HepG2 (cell line): ENCODE results near the gene MRPS10. TPM values are rescaled to one million over a fixed set of nuclear protein-coding genes. Genes with fewer than 3 reads are reported as not detected.
A peak's percentile ranks its signal among the peaks of the same experiment; 100 is the strongest.

Experiments used
- ATAC-seq: fragments of 200-7000 bp; cut with Tn5 transposase; 3 replicates; pipeline ENCODE4 v1.9.1; 2020; ENCODE audit warnings: mild to moderate bottlenecking, moderate library complexity
- BruUV-seq: library from RNA; stranded (reverse); fragments of 400-500 nt; replicated peaks from 2 replicates; lab custom pipeline; 2021; lab: Mats Ljungman, UMichigan
- CTCF ChIA-PET: fragments of 300-600 bp; formaldehyde crosslinking; extraction: SDS; loops from one replicate; lab custom pipeline; 2021; ENCODE audit warnings: low total read pairs, inconsistent platforms, low intra/inter-chr PET ratio; lab: Yijun Ruan, JAX
- POLR2A ChIA-PET: fragments of 350-600 bp; sonication (Branson Sonifier 250); formaldehyde crosslinking; loops from one replicate; lab custom pipeline; 2020; ENCODE audit warnings: antibody characterized with exemption, inconsistent platforms; lab: Yijun Ruan, JAX
- DNase-seq: peaks from one replicate; pipeline ENCODE4 v3.0.0-alpha.2; 2015; ENCODE audit warnings: low spot score
- FAIRE-seq: peaks from 3 replicates; lab custom pipeline; 2011; peaks lifted over from hg19 to GRCh38; lab: Jason Lieb, UNC
- H2AFZ ChIP-seq: one replicate; pipeline ENCODE4 v1.6.1; 2011; ENCODE audit warnings: low read length, inconsistent platforms
- H3K27ac ChIP-seq: fragments of 300-600 bp; 3 replicates; pipeline ENCODE4 v1.8.0; 2011; ENCODE audit warnings: mixed run types, mild to moderate bottlenecking, mixed read lengths, low read length, inconsistent platforms; ENCODE audit not compliant: insufficient read depth; ENCODE audit errors: extremely low read length
- H3K27me3 ChIP-seq, 2 experiments: fragments of 200-600 bp in 1 of 2; 2 replicates in 1 of 2; 3 replicates in 1 of 2; pipeline versions ENCODE4 v1.6.0 to v1.8.0; 2011; ENCODE audit warnings: low read length in 2 of 2, mild to moderate bottlenecking in 2 of 2, moderate library complexity in 2 of 2, inconsistent platforms in 1 of 2; ENCODE audit not compliant: insufficient read depth in 2 of 2, control insufficient read depth in 1 of 2
- H3K36me3 ChIP-seq, 2 experiments: fragments of 200-600 bp in 1 of 2; replicated peaks in 1 of 2; 2 replicates in 1 of 2; 3 replicates in 1 of 2; pipeline versions ENCODE4 v1.5.1 to v1.8.0; 2011; ENCODE audit warnings: low read length in 2 of 2, inconsistent platforms in 1 of 2; ENCODE audit not compliant: insufficient read depth in 2 of 2, control insufficient read depth in 1 of 2
- H3K4me1 ChIP-seq: 2 replicates; pipeline ENCODE4 v1.5.1; 2012; ENCODE audit warnings: low read length, inconsistent platforms; ENCODE audit not compliant: insufficient read depth
- H3K4me2 ChIP-seq: 2 replicates; pipeline ENCODE4 v1.6.0; 2011; ENCODE audit warnings: low read depth, low read length, inconsistent platforms
- H3K4me3 ChIP-seq, 3 experiments: fragments of 200-600 bp in 1 of 3; sonication (generic), shearing (Covaris generic) in 1 of 3; replicated peaks in 1 of 3; 2 replicates each; pipeline ENCODE4 v1.5.1; 2011 to 2016; ENCODE audit warnings: low read length in 3 of 3, inconsistent platforms in 2 of 3, low read depth in 2 of 3, mild to moderate bottlenecking in 2 of 3, control low read depth in 1 of 3, mixed read lengths in 1 of 3; ENCODE audit not compliant: insufficient read depth in 1 of 3
- H3K79me2 ChIP-seq: one replicate; pipeline ENCODE4 v1.6.1; 2011; ENCODE audit warnings: low read length, inconsistent platforms; ENCODE audit not compliant: insufficient read depth
- H3K9ac ChIP-seq: 2 replicates; pipeline ENCODE4 v1.6.0; 2011; ENCODE audit warnings: mild to moderate bottlenecking, low read depth, low read length, inconsistent platforms; ENCODE audit not compliant: insufficient read depth
- H3K9me3 ChIP-seq: 2 replicates; pipeline ENCODE4 v1.5.1; 2012; ENCODE audit warnings: mild to moderate bottlenecking, low read length
- H4K20me1 ChIP-seq: 2 replicates; pipeline ENCODE4 v1.6.0; 2011; ENCODE audit warnings: inconsistent platforms, mild to moderate bottlenecking, low read length, moderate library complexity; ENCODE audit not compliant: insufficient read depth
- KDM1A ChIP-seq: IDR thresholded peaks from 2 replicates; pipeline ENCODE4 v1.6.1; 2016; ENCODE audit warnings: missing compliant biosample characterization
- MED13 ChIP-seq: sonication (generic); formaldehyde crosslinking; IDR thresholded peaks from 2 replicates; pipeline ENCODE4 v1.5.0; 2020; ENCODE audit warnings: missing genetic modification reagents
- NR1H2 ChIP-seq: sonication (generic); formaldehyde crosslinking; IDR thresholded peaks from 2 replicates; pipeline ENCODE4 v1.8.1; 2022; ENCODE audit warnings: low read depth, missing genetic modification reagents, borderline replicate concordance
- RXRA ChIP-seq: sonication (generic); formaldehyde crosslinking; IDR thresholded peaks from 2 replicates; pipeline ENCODE4 v1.5.1; 2020; ENCODE audit warnings: missing genetic modification reagents
- TMF1 ChIP-seq: sonication (generic); formaldehyde crosslinking; IDR thresholded peaks from 2 replicates; pipeline ENCODE4 v1.8.1; 2022; ENCODE audit warnings: low read depth, missing genetic modification reagents
- ZFP36L1 ChIP-seq: sonication (generic); formaldehyde crosslinking; IDR thresholded peaks from 2 replicates; pipeline ENCODE4 v1.8.0; 2022; ENCODE audit warnings: mild to moderate bottlenecking, missing genetic modification reagents, moderate library complexity
- ZMYM2 ChIP-seq: sonication (generic); formaldehyde crosslinking; IDR thresholded peaks from 2 replicates; pipeline ENCODE4 v1.8.0; 2022; ENCODE audit warnings: mild to moderate bottlenecking, missing genetic modification reagents
- ZNF230 ChIP-seq: sonication (generic); formaldehyde crosslinking; IDR thresholded peaks from 2 replicates; pipeline ENCODE4 v1.4.0; 2020; ENCODE audit warnings: mild to moderate bottlenecking, missing genetic modification reagents
- ZNF232 ChIP-seq: sonication (generic); formaldehyde crosslinking; IDR thresholded peaks from 2 replicates; pipeline ENCODE4 v1.4.0; 2020; ENCODE audit warnings: missing genetic modification reagents, borderline replicate concordance
- ZNF460 ChIP-seq: sonication (generic); formaldehyde crosslinking; IDR thresholded peaks from 2 replicates; pipeline ENCODE4 v1.5.1; 2020; ENCODE audit warnings: missing genetic modification reagents, mild to moderate bottlenecking, borderline replicate concordance
- ZNF501 ChIP-seq: sonication (generic); formaldehyde crosslinking; IDR thresholded peaks from 2 replicates; pipeline ENCODE4 v1.5.1; 2020; ENCODE audit warnings: mild to moderate bottlenecking, moderate library complexity, missing genetic modification reagents
- ZNF550 ChIP-seq: sonication (generic); formaldehyde crosslinking; IDR thresholded peaks from 2 replicates; pipeline ENCODE4 v1.4.0; 2020; ENCODE audit warnings: mild to moderate bottlenecking, missing genetic modification reagents, borderline replicate concordance
- WGBS: methylation state at CpG from one replicate; pipeline ENCODE4 v1.1.6; 2017; ENCODE audit warnings: low lambda C conversion rate; 5-methylcytosine and 5-hydroxymethylcytosine counted together
- in situ Hi-C: cut with HindIII; loops from 2 replicates; pipeline ENCODE4 v1.10.0; 2017; ENCODE audit warnings: low pct_unique_long_range_greater_than_20kb; ENCODE audit not compliant: extremely low pct_ligation_motif_present
- intact Hi-C: fragments of 100-400 bp; cut with micrococcal nuclease; formaldehyde crosslinking; loops from one replicate; pipeline ENCODE4 v1.10.0; 2022; ENCODE audit not compliant: unreplicated experiment
- polyA plus RNA-seq, 8 experiments: library from polyadenylated mRNA; depleted of rRNA in 3 of 8; stranded (reverse) in 7 of 8; unstranded in 1 of 8; fragments of >200 nt; fragmentation: Illumina TruSeq in 4 of 8; extraction: Trizol in 4 of 8; gene quantifications; 2 replicates each; pipeline versions ENCODE4 v1.2.1 to v1.2.3, GENCODE V29; 2011 to 2016; ENCODE audit warnings: low read depth in 4 of 8, missing spikeins in 1 of 8, mixed read lengths in 1 of 8; ENCODE audit not compliant: insufficient read depth in 1 of 8
- total RNA-seq, 5 experiments: library from RNA; depleted of rRNA; stranded (reverse); fragments of >200 nt; fragmentation: Illumina TruSeq; extraction: Trizol; gene quantifications; 2 replicates each; pipeline ENCODE4 v1.2.3, GENCODE V29; 2016; ENCODE audit warnings: low read depth in 1 of 5
- TF ChIP-seq, protein P1 (sequence below): sonication (generic); formaldehyde crosslinking; IDR thresholded peaks from 2 replicates; pipeline ENCODE4 v1.4.0; 2020; ENCODE audit warnings: missing genetic modification reagents, mild to moderate bottlenecking, borderline replicate concordance
- TF ChIP-seq, protein P2 (sequence below): sonication (generic); formaldehyde crosslinking; IDR thresholded peaks from 2 replicates; pipeline ENCODE4 v1.5.0; 2020; ENCODE audit warnings: mild to moderate bottlenecking, missing genetic modification reagents
- TF ChIP-seq, protein P3 (sequence below): sonication (generic); formaldehyde crosslinking; IDR thresholded peaks from 2 replicates; pipeline ENCODE4 v1.5.1; 2020; ENCODE audit warnings: mild to moderate bottlenecking, missing genetic modification reagents
- TF ChIP-seq, protein P4 (sequence below): sonication (generic); formaldehyde crosslinking; IDR thresholded peaks from 2 replicates; pipeline ENCODE4 v1.5.1; 2020; ENCODE audit warnings: missing genetic modification reagents, mild to moderate bottlenecking, borderline replicate concordance

Gene MRPS10
- total and polyA plus RNA-seq, 2 of the 13 experiments (the other 11 are each of a cell fraction or from before 2014, with no cell fraction given), result 31.7 to 54.6 TPM

DNA sequence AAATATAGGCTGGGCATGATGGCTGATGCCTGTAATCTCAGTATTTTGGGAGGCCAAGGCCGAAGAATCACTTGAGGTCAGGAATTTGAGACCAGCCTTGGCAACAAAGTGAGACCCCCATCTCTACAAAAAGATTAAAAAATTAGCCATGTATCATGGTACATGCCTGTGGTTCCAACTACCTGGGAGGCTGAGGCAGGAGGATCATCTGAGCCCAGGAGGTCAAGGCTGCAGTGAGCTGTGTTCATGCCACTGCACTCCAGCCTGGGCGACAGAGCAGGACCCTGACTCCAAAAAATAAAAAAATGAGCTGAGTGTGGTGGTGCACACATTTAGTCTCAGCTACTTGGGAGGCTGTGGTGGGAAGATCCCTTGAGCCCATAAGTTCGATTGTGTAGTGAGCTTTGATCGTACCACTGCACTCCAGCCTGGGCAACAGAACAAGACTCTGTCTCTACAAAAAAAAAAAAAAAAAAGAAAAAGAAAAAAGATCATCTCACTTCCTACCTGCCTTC, 12.8 kb downstream of the MRPS10 start:
- Histone ChIP-seq H4K20me1 (no peaks in the 10 kb centered on the region), H3K9me3 (no peaks in the 10 kb centered on the region), H3K4me2 (peak overlapping the region; percentile 69), H3K27me3 (no peaks in the 10 kb centered on the region), H3K4me1 (peaks cover 61% of the 10 kb centered on the region), H2AFZ (no peak overlapping the region), H3K27ac (peak overlapping the region; percentile 52), H3K4me3 (peak overlapping the region in 2 of 3 experiments; percentile 11 to 25; a peak in 2 of 6 replicates), H3K9ac (peak overlapping the region; percentile 12; the same call in 1 of the 2 replicates), H3K79me2 (no peaks in the 10 kb centered on the region), H3K36me3 (peaks cover 9 to 11% of the 10 kb centered on the region in 2 experiments)
- WGBS, result 64% methylated on average over 4 of the region's 4 CpGs
- FAIRE-seq (no peak), ATAC-seq (no peak), DNase-seq (no peak)
- intact Hi-C loops, result no loop called here
- no TSS peak for BruUV-seq
- in situ Hi-C loops, result loop anchor here (25.0 kb wide), 1 partner anchor 418 kb away; the partner anchor contains the start of genes FRS3, PRICKLE4 and TOMM6
- CTCF ChIA-PET, result interaction anchor here (1.2 kb wide), 1 partner anchor 10 kb away, joined by 4 read pairs; no protein-coding TSS in a partner anchor
- POLR2A ChIA-PET, result interaction anchor here (1.3 to 2.2 kb wide), 2 partner anchors 12 to 22 kb away, joined by 3 to 5 read pairs; no protein-coding TSS in a partner anchor
- TF ChIP-seq ZNF550 (CRISPR knock-in tag), result no peak
- no peak for TF ChIP-seq ZNF232 (CRISPR knock-in tag)
- peak; percentile 22; the same call in 1 of the 2 replicates for TF ChIP-seq ZFP36L1
- TF ChIP-seq, protein P1, sequence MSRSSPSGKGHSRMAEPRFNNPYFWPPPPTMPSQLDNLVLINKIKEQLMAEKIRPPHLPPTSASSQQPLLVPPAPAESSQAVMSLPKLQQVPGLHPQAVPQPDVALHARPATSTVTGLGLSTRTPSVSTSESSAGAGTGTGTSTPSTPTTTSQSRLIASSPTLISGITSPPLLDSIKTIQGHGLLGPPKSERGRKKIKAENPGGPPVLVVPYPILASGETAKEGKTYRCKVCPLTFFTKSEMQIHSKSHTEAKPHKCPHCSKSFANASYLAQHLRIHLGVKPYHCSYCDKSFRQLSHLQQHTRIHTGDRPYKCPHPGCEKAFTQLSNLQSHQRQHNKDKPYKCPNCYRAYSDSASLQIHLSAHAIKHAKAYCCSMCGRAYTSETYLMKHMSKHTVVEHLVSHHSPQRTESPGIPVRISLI (CRISPR knock-in tag), result peak; percentile 51; the same call in 1 of the 2 replicates
- peak; percentile 80; the same call in 1 of the 2 replicates for TF ChIP-seq ZMYM2 (CRISPR knock-in tag)
- TF ChIP-seq, protein P2, sequence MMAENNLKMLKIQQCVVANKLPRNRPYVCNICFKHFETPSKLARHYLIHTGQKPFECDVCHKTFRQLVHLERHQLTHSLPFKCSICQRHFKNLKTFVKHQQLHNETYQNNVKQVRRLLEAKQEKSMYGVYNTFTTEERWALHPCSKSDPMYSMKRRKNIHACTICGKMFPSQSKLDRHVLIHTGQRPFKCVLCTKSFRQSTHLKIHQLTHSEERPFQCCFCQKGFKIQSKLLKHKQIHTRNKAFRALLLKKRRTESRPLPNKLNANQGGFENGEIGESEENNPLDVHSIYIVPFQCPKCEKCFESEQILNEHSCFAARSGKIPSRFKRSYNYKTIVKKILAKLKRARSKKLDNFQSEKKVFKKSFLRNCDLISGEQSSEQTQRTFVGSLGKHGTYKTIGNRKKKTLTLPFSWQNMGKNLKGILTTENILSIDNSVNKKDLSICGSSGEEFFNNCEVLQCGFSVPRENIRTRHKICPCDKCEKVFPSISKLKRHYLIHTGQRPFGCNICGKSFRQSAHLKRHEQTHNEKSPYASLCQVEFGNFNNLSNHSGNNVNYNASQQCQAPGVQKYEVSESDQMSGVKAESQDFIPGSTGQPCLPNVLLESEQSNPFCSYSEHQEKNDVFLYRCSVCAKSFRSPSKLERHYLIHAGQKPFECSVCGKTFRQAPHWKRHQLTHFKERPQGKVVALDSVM (CRISPR knock-in tag), result peak; percentile 93
- peak; percentile 31; the same call in 1 of the 2 replicates for TF ChIP-seq ZNF501 (CRISPR knock-in tag)
- TF ChIP-seq MED13 (CRISPR knock-in tag), result no peak
- no peak for TF ChIP-seq ZNF230 (CRISPR knock-in tag)
- TF ChIP-seq, protein P3, sequence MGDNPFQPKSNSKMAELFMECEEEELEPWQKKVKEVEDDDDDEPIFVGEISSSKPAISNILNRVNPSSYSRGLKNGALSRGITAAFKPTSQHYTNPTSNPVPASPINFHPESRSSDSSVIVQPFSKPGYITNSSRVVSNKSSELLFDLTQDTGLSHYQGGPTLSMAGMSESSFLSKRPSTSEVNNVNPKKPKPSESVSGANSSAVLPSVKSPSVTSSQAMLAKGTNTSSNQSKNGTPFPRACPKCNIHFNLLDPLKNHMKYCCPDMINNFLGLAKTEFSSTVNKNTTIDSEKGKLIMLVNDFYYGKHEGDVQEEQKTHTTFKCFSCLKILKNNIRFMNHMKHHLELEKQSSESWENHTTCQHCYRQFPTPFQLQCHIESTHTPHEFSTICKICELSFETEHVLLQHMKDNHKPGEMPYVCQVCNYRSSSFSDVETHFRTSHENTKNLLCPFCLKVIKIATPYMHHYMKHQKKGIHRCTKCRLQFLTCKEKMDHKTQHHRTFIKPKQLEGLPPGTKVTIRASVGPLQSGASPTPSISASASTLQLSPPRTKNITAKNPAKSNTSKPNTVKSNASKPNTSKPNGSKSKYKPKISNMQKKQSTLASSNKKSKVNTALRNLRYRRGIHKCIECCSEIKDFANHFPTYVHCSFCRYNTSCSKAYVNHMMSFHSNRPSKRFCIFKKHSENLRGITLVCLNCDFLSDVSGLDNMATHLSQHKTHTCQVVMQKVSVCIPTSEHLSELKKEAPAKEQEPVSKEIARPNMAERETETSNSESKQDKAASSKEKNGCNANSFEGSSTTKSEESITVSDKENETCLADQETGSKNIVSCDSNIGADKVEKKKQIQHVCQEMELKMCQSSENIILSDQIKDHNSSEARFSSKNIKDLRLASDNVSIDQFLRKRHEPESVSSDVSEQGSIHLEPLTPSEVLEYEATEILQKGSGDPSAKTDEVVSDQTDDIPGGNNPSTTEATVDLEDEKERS (CRISPR knock-in tag), result 0 out of 2 replicates have a peak, but pooled peaks have one; percentile 54
- peak; percentile 40; the same call in 1 of the 2 replicates for TF ChIP-seq KDM1A (CRISPR knock-in tag)
- TF ChIP-seq TMF1 (CRISPR knock-in tag), result no peak
- TF ChIP-seq, protein P4, sequence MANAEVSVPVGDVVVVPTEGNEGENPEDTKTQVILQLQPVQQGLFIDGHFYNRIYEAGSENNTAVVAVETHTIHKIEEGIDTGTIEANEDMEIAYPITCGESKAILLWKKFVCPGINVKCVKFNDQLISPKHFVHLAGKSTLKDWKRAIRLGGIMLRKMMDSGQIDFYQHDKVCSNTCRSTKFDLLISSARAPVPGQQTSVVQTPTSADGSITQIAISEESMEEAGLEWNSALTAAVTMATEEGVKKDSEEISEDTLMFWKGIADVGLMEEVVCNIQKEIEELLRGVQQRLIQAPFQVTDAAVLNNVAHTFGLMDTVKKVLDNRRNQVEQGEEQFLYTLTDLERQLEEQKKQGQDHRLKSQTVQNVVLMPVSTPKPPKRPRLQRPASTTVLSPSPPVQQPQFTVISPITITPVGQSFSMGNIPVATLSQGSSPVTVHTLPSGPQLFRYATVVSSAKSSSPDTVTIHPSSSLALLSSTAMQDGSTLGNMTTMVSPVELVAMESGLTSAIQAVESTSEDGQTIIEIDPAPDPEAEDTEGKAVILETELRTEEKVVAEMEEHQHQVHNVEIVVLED (CRISPR knock-in tag), result no peak
- TF ChIP-seq RXRA (CRISPR knock-in tag), result no peak
- TF ChIP-seq NR1H2 (CRISPR knock-in tag), result no peak
- peak; percentile 96 for TF ChIP-seq ZNF460 (CRISPR knock-in tag)
